ENCODE results near the gene METTL27.
"Not testable (repeated sequence)": the region's sequence is repeated elsewhere in the genome, so short reads cannot be mapped to it uniquely, and the experiment has no call there.

Gene METTL27

DNA sequence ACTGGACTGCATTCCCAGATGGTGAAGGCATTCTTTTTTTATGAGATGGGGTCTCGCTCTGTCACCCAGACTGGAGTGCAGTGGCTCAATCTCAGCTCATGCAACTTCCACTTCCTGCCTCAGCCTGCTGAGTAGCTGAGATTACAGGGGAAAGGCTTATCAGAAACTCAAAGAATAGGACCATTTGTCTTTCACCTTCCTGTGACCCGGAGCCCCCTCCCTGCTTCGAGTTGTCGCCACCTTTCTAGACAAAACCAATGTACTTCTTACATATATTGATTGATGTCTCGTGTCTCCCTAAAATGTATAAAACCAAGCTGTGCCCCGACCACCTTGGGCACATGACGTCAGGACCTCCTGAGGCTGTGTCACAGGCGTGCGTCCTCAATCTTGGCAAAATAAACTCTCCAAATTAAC, 1.8 kb upstream of the METTL27 start:
- no peak overlapping the region for H3K4me3 ChIP-seq (replicated peaks; ENCODE audit: low read depth, low read length)
- no peak for DNase-seq (ENCODE audit: extremely low read depth, low read depth)
- TF ChIP-seq, protein P1, sequence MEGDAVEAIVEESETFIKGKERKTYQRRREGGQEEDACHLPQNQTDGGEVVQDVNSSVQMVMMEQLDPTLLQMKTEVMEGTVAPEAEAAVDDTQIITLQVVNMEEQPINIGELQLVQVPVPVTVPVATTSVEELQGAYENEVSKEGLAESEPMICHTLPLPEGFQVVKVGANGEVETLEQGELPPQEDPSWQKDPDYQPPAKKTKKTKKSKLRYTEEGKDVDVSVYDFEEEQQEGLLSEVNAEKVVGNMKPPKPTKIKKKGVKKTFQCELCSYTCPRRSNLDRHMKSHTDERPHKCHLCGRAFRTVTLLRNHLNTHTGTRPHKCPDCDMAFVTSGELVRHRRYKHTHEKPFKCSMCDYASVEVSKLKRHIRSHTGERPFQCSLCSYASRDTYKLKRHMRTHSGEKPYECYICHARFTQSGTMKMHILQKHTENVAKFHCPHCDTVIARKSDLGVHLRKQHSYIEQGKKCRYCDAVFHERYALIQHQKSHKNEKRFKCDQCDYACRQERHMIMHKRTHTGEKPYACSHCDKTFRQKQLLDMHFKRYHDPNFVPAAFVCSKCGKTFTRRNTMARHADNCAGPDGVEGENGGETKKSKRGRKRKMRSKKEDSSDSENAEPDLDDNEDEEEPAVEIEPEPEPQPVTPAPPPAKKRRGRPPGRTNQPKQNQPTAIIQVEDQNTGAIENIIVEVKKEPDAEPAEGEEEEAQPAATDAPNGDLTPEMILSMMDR (IDR thresholded peaks at IDR 0.05; ENCODE audit: low read depth, low read length, missing control alignments) = no peak

DNA sequence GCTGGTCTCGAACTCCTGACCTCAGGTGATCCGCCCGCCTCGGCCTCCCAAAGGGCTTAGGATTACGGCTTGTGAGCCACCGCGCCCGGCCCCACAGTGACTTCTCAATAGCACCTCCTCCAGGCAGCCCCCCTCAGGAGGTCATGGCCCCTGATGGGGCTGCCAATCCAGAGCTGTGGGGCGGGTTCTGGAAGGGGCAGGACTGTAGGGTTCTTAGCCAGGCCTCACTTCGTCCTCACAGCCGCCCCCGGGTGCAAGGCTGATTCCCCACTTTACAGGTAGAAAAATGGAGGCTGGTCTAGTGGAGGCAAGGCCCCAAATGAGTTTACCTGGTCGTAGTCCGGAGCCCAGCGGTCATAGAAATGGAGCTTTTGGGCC, 638 bp downstream of the METTL27 start:
- TF ChIP-seq, protein P1 (IDR thresholded peaks at IDR 0.05; ENCODE audit: low read depth, low read length, missing control alignments) = no peak
- no peak for DNase-seq (ENCODE audit: extremely low read depth, low read depth)
- peak overlapping the region; percentile 71 for H3K4me3 ChIP-seq (replicated peaks; ENCODE audit: low read depth, low read length)

DNA sequence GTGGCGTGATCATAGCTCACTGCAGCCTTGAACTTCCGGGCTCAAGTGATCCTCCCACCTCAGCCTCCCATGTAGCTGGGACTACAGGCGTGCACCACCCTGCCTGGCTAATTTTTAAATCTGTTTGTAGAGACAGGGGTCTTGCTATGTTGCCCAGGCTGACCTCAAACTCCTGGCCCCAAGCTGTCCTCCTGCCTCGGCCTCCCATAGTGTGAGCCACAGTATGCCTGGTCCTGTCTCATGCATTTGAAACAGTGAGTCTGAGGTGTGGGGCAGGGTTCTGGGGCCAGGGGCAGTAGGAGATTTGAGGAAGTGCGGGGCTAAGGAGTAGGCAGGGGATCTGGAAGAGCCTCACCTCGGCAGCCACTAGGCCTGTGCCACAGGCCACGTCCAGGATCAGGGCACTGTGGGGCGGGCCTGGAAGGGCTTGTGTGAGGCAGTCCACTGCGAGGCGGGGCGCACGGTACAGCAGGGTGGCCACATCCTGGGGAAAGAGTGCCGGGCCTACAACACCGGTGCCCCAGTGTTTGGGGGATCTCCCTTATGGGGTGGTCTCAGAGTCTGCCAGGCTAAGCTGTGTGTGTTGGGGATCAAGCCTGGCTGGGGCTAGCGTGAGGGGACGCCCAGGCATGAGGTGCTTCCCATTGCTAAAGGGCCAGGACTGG, 1.5 kb downstream of the METTL27 start:
- DNase-seq (ENCODE audit: extremely low read depth, low read depth) = no peak
- TF ChIP-seq, protein P1 (IDR thresholded peaks at IDR 0.05; ENCODE audit: low read depth, low read length, missing control alignments) = no peak
- peak overlapping the region; percentile 71 for H3K4me3 ChIP-seq (replicated peaks; ENCODE audit: low read depth, low read length)

DNA sequence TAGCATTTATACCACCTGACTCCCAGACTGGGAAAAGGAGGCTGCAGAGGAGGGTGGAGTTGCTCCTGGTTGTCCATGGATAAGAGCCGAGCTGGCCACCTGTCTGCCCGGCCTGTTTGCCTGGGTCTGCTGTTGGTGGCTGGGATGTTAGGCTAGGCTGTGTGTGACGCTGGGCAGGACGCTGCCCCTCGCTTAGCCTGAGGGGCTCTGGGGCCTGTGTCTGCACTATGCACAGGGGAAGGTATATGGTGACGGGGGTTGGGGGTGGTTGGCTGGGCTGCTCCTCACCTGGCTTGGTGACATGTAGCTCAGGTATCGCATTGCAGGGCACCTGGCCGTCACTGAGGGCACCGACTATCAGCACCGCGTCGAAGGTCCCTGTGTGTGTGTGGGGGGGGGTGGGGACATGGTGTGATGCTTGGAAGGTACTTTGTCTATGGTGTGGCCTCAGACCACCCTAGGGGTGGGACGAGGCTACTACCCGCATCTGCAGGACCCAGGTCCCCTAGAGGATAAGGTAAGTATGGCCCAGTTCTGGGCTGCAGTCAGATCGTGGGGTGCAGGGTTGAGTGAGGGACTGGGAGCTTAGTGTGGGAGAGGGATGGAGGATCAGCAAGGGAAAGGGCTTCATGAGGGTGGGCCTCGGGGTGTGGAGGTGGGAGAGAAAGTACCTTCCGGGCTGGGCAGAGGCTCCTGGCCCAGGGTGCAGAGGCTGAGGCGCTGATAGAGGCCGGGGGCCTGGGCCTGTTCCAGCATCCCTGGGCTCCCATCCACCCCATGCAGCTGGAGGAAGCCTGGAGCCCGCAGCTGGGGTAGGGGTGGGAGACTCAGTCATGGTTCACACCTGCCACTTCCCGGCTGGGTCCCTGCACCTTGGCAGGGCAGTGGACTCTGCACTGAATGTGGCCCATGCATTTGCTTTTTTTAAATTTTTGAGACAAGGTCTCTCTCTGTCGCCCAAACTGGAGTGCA, 2.3 kb downstream of the METTL27 start:
- DNase-seq (ENCODE audit: extremely low read depth, low read depth) = no peak
- TF ChIP-seq, protein P1 (IDR thresholded peaks at IDR 0.05; ENCODE audit: low read depth, low read length, missing control alignments) = no peak
- no peak overlapping the region for H3K4me3 ChIP-seq (replicated peaks; ENCODE audit: low read depth, low read length)

DNA sequence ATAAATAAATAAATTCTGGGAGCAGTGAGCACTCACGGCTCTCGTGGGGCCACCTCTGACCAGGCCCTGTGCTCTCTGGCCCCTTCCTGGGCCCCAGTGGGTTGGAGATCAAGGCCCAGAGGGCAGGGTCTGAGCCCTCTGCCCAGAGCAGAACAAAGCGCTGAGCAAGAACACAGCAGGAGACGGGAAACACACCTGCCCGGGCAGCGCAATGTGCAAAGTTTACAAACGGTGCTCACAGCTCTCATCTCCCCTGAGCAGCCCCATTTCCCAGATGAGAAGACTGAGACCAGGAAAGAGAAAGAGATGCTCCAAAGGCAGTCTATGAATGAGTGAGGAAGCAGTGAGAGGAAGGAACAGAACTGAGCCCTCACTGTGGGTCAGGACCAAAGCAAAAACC, 3.0 kb downstream of the METTL27 start:
- no peak overlapping the region for H3K4me3 ChIP-seq (replicated peaks; ENCODE audit: low read depth, low read length)
- TF ChIP-seq, protein P1 (IDR thresholded peaks at IDR 0.05; ENCODE audit: low read depth, low read length, missing control alignments) = no peak
- DNase-seq (ENCODE audit: extremely low read depth, low read depth) = no peak

DNA sequence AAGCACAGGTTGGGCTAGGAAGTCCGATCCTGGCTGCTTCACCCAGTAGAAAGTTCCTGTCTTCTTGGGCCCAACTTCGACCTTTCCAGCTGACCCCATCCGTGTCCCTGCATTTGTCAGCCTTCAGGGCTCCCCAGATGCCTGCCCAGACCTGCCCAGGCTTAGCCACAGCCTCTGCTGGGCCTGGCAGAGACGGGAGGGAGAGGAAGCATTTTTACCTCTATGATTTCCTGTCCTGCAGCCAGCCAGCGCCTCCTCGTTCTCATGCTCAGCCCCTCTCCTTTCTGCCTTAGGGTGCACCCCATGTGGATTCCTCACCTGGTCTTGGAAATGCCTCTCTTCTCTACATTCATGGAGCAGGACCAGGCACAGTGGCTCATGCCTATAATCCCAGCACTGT, 3.7 kb downstream of the METTL27 start:
- DNase-seq (ENCODE audit: extremely low read depth, low read depth) = no peak
- TF ChIP-seq, protein P1 (IDR thresholded peaks at IDR 0.05; ENCODE audit: low read depth, low read length, missing control alignments) = no peak
- H3K4me3 ChIP-seq (replicated peaks; ENCODE audit: low read depth, low read length) = no peak overlapping the region

DNA sequence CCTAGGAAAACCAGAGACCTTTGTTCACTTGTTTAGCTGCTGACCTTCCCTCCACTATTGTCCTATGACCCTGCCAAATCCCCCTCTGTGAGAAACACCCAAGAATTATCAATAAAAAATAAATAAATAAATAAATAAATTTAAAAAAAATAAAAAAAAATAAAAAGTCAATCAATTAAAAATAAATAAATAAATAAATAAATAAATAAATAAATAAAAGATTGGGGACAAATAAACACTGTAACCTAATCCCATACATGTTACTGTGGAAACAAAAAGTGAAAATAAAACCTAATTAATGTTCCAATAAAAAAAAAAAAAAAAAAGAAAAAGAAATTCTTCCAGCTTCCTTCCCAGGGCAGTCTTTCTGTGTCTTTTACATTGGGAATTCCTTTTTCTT, 5.1 kb downstream of the METTL27 start:
- H3K4me3 ChIP-seq (replicated peaks; ENCODE audit: low read depth, low read length); DNase-seq (ENCODE audit: extremely low read depth, low read depth): not testable (repeated sequence)
